Measurements from ENCODE around the gene ALOX5.

Gene ALOX5

DNA sequence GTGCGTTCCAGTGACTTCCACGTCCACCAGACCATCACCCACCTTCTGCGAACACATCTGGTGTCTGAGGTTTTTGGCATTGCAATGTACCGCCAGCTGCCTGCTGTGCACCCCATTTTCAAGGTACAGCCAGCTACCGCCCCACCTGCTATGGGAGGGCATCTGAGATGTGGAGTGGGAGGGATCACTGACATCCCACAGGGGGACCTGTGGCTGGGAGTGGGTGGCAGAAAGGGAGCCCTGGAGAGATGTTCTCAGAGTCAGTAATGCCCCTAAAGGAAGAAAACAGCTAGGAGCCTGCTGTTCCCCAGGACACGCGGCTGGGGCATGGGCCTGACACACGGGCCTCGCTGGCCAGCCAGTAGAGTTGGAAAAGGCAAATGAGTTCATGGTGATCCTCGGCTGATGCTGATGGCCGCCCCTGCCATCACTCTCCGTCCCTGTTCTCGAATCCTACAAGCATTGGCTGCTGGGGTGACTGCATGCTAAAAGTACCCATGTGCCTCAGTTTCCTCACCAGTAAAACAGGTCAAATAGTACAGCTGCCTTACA is 66.6 kb downstream of the ALOX5 start:
- DNase-seq (ENCODE audit: low read depth, low spot score), result no peak
- H3K27ac ChIP-seq, result no peak overlapping the region

DNA sequence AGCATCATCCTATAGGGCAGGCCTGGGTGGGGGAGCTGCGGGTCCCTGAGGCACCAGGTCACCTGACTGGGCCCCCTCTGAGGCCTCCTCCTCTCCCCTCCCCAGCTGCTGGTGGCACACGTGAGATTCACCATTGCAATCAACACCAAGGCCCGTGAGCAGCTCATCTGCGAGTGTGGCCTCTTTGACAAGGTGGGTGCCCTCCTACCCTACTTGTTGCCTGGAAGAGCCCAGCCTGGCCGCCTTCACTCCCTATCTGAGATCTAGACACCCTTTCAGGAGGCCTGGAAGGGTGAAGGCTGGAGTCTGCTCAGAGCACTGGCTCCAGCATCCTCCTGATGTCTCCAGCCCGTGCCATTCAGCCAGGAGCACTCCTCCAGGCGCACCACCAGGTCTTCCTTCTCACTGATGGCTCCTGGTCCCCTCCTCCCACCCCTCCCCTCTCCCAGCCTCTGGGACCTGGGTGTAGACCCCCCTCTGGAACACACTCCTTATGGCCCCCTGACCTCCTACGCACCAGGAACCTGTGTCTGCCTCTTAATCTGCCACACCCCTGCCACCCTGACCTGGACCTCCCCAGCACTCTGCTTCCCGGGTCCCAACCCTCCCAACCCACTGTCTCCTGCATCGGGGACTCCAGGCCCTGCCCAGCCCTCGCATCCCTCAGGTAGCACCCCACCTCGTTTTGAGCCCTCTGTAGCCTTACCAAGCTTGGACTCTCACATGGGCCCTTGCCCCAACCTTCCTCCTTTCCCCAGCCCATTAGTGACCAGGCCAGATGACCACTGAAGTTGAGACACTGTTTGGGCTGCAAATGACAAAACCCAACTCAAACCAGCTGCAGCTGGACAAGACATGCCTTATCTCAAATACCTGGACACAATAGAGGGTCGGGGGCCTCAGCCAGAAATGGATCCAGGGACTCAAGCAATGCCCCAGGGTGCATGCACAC is 67.5 kb downstream of the ALOX5 start:
- no peak for DNase-seq (ENCODE audit: low read depth, low spot score)
- no peak overlapping the region for H3K27ac ChIP-seq

DNA sequence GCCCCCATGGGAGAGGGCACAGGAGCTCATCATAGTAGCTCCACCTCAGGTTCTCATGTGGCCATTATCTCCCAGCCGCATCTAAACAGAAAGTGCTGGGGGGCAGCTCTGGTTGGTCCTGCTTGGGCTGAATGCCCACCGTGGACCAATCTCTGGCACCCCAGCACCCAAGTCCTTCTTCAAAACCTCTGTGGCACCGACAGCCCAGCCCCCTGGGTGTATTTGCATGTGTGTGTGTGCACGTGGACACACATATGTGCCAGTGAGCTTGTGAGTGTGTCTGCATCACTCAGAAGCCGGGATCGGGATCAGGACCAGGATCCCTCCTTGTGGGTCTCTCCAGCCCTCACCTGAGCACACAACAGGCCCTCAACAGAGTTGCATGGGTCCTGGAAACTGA is 68.2 kb downstream of the ALOX5 start:
- DNase-seq (ENCODE audit: low read depth, low spot score), result no peak

DNA sequence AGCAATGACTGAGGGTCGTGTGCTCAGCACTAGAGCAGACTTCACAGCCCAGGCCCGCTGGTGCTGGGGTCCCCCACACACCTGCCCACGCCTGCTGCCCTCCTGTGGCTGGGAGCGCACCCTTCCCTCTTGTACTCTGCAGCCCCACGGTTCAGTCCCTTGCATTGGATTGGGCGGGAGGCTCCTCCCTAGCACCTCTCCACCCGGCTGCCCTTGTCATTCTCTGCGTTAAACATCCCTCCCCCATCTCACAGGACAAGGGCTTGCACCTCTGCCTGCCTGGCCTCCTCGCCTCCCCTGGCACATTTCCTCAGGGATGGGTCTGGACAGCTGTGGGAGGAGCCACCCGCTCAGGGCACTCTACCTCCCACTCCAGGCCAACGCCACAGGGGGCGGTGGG is 68.6 kb downstream of the ALOX5 start:
- no peak overlapping the region for H3K27ac ChIP-seq
- DNase-seq (ENCODE audit: low read depth, low spot score), result no peak

More for the DNA sequence above, 68.2 kb downstream of the ALOX5 start:
- H3K27ac ChIP-seq, result no peak overlapping the region

DNA sequence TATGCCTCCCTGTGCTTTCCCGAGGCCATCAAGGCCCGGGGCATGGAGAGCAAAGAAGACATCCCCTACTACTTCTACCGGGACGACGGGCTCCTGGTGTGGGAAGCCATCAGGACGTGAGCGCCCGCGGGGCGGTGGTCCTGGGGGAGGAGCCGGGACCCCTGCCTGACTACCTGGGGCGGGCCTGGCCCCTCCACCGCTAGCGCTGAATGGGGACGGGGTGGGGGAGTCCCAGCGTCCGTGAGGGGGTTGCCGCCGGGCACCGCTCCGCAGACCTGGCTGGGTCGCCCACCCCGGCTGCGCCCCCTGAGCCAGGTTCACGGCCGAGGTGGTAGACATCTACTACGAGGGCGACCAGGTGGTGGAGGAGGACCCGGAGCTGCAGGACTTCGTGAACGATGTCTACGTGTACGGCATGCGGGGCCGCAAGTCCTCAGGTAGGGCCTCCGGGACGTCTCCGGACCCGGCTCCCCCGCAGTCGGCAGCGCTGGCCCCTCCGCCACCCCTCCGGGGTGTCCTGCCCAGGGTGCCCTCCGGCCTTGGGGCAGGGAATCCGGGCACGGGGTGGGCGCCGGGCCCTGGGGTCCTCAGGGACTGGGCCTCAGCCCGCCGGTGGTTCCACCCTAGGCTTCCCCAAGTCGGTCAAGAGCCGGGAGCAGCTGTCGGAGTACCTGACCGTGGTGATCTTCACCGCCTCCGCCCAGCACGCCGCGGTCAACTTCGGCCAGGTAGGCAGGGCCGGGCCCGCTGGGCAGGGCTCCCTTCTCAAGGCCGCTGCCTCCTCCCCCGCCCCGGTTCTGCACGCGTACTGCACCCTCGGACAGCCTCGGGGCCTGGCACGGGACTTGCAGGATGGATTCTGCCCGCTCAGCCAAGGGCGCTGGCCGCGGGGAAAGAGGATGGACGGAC is 69.3 kb downstream of the ALOX5 start:
- no peak overlapping the region for H3K27ac ChIP-seq
- DNase-seq (ENCODE audit: low read depth, low spot score), result no peak

DNA sequence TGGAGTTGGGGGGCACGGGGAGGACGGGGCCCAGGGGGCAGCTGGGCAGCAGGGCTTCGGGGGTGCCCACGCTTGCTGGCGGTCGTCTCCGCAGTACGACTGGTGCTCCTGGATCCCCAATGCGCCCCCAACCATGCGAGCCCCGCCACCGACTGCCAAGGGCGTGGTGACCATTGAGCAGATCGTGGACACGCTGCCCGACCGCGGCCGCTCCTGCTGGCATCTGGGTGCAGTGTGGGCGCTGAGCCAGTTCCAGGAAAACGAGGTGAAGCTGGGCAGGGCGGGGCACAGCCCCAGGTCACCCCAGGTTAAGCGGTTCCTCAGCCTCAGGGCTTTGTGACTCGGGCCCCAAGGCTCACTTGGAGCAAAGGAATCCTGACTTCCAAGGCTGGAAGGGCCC is 70.0 kb downstream of the ALOX5 start:
- no peak for DNase-seq (ENCODE audit: low read depth, low spot score)
- no peak overlapping the region for H3K27ac ChIP-seq

DNA sequence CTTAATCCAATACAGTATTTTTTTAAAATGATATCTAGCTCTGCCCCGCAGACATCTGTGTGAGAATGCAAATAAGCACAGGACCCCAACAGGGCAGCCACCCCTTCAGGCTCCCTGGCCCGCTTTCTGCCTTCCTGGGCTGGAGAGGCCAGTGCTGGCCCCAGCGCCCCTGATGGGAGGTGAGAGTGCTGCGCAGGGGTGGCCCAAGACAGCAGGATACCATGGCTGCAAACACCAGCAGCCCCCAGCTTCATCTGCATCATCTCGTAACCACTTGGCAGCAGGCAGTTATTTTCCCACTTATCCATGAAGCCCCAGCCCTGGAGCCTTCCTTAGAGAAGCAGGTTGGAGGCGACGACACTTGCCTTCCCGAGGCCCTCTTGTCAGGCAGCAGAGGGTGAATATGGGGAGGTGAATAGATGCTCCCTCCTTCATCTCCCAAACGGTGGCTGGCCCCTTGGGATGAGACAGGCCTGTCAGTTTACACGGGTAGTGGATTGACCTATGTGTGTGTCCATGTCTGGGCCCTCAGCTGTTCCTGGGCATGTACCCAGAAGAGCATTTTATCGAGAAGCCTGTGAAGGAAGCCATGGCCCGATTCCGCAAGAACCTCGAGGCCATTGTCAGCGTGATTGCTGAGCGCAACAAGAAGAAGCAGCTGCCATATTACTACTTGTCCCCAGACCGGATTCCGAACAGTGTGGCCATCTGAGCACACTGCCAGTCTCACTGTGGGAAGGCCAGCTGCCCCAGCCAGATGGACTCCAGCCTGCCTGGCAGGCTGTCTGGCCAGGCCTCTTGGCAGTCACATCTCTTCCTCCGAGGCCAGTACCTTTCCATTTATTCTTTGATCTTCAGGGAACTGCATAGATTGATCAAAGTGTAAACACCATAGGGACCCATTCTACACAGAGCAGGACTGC is 71.2 kb downstream of the ALOX5 start:
- H3K27ac ChIP-seq, result no peak overlapping the region
- DNase-seq (ENCODE audit: low read depth, low spot score), result no peak

DNA sequence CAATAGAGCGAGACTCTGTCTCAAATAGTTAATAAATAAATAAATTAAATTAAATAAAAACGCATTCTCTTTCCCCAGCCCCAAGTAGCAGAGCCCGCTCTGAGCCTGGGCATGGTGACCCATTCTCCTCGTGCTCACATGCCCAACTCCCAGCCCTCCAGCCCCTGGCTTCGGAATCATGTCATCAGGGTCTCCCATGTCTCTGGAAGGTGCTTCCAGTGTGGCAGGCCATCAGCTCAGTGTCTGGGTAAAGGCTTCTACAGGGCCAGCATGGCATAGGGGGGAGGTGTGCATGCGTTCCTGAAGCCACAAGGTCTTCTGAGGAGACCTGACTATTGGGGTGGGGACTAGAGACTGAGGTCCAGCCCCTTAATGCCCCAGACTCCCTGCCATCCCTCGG is 72.8 kb downstream of the ALOX5 start:
- no peak overlapping the region for H3K27ac ChIP-seq
- DNase-seq (ENCODE audit: low read depth, low spot score), result no peak

DNA sequence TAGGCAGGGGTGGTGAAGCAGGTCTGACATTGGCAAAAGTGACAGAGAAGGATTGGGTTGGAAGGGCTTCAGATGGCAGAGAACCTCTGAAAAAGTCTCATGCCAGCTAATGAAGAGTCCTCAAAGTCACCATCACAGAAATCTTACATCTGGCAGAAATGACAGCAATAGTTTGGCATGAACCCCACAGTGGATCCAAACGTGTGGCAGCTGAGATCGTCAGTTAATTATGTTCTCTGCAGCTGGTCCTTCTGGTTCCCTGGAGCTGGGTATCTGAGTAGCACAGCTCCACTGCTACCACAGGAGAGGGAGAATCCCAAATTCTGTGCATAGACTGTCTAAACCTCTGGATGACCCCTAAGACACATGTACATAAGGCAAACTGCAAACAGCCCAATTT is 73.4 kb downstream of the ALOX5 start:
- H3K27ac ChIP-seq, result no peak overlapping the region
- DNase-seq (ENCODE audit: low read depth, low spot score), result no peak

DNA sequence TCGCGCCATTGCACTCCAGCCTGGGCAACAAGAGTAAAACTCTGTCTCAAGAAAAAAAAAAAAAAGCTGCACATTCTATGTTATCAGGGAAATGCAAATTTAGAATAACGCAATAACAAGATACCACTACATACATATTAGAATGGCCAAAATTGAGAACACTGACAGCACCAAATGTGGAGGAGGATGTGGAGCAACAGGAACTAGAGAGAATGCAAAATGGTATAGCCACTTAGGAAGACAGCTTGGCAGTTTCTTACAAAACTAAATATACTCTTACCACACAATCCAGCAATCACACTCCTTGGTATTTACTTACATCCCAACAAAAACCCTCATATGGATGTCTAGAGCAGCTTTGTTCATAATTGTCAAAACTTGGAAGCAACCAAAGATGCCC is 76.8 kb downstream of the ALOX5 start:
- no peak for DNase-seq (ENCODE audit: low read depth, low spot score)
- no peak overlapping the region for H3K27ac ChIP-seq

DNA sequence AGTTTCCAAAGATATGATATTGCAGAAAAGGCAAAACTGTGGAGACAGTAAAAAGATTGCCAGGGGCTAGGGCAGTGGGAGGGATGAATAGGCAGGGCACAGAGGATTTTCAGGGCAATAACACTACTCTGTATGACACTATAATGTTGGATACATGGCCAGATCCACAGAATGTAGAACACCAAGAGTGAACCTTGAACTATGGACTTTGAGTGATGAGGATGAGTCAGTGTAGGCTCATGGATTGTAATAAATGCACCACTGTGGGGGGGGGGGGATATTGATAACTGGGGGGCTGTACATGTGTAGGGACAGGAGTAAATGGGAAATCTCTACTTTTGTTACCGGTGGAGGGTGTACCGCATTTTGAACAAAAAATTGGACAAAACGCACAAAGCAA is 77.4 kb downstream of the ALOX5 start:
- no peak overlapping the region for H3K27ac ChIP-seq
- DNase-seq (ENCODE audit: low read depth, low spot score), result no peak

DNA sequence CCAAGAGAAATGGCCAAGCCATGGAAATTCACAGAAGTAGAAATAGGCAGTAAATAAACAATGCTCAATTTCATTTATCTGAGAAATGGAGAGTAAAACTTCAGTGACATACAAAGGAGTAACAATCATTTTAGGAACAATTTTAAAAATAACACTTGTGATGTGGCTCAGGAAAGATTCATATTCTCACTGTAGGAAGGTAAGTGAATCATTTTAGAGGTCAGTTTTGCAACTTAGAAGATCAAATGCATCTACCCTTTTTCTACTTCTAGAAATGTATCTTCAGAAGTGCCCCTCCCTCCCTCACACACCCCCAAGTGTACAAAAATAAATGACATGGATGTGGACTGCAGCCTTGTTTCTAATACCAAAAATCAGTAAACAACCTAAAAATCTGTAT is 78.3 kb downstream of the ALOX5 start:
- H3K27ac ChIP-seq, result no peak overlapping the region
- no peak for DNase-seq (ENCODE audit: low read depth, low spot score)

DNA sequence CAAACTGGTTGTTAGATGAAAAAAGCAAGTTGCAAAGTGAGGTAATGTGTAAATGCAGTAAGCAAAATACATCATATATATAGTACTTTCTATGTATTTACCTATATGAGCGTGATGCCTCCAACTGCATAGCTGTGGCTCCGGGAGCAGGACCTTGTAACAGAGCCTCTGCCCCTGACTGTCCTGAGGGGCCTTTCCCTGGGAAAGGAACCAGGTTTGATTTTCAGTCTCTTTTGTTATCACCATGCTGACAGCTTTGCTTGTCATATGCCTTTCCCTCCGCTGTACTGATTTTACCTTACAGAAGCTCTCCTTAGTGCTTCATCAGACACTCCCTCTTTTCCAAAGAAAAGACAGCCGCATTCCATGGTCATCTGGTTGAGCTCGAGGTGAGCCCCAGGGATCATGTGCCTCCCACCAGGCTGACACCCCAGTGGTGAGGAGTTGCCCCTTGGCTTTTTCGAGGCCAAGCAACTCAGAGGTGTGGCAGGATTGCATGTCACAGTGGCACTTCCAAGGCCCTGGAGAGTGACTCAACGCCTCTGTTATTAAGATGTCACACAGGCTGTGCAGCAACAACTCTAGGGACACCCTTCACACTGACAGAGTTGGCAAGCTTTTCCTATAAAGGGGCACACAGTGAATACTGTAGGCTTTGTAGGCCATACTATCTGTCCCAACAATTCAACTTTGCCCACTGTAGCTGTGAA is 78.9 kb downstream of the ALOX5 start:
- no peak for DNase-seq (ENCODE audit: low read depth, low spot score)
- H3K27ac ChIP-seq, result no peak overlapping the region

DNA sequence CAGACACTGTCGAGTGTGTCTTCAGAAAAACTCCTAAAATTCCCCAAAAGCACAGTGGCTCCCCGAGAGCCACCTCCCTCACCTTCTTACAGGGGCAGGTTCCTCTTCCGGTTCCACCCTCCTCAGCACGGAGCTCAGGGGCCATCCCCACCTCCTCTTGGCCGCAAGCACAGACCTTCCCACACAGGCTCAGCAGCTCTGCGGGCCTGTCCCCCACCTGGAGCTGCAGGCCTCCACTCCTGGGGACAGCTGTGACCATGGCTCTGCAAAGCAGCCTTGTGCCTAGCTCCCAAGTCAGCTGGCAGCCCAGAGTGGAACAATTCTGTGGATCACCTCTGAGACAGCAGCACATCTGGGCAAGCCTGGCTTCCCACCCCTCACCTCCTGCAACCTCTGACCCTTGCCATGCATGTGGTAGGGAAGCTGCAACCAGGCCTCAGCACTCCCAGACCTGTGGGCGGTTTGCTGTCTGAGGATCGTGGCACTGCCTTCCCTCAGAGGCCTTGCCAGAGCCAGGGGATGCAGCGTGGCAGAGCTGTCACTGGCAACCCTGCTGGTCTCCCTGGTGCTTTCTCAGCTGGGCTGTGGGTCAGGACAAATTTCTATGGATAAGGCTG is 79.7 kb downstream of the ALOX5 start:
- no peak overlapping the region for H3K27ac ChIP-seq
- no peak for DNase-seq (ENCODE audit: low read depth, low spot score)

DNA sequence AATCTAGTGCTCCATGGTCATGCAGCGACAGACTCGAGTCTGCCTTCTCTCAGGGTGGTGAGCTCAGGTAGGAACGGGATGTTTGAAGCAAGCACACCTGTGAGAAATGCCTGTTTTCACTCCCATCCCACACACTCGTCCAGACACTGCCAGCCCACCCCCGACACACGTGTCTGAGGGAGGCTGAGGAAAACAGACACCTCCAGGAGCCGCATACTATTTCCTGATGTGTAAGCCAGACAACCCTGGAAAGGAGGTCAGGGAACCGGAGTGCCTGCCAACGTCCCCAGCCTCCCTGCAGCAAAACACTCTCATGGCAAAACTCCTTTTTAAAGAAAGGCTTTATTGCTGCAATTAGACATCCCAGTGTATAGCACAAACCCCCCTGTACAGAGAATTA is 80.2 kb downstream of the ALOX5 start:
- no peak for DNase-seq (ENCODE audit: low read depth, low spot score)
- no peak overlapping the region for H3K27ac ChIP-seq

DNA sequence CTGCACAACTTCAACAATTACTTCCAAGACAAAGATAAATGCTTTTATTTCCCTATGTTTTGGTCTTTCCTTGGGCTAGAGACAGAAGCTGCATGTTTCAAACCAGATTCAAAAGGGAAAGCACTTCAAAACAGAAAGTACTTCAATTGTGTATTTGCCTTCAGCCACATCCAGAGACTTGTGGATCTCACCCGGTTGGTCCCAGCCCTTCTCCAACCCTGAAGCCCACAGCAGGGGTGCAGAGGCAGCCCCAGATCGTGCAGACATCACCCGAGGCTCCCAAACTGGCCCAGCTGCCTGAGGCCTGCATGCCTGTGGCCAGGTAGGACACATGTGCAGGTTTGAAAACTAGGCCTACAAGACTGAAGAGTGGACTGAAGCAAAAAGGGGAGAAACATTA is 80.8 kb downstream of the ALOX5 start:
- no peak for DNase-seq (ENCODE audit: low read depth, low spot score)
- H3K27ac ChIP-seq, result no peak overlapping the region

DNA sequence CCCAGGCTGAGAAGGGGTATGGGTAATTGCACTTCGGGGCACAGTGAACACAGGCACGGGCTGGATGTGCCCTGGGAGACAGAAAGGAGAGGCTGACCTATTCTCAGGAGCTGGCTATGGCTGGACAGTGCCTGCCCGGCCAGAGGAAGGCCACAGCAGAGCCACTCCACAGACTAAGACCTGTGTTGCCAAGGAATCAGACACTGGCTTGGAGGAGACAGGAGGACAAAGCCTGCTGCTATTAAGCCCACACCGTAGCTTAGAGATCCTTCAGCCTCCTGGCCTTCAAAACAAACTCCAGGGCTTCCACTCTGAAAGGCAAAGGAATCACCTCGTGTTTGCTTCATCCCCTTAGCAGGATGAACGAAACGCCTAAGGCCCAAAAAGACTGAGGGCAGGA is 82.2 kb downstream of the ALOX5 start:
- H3K27ac ChIP-seq, result no peak overlapping the region
- DNase-seq (ENCODE audit: low read depth, low spot score), result no peak

DNA sequence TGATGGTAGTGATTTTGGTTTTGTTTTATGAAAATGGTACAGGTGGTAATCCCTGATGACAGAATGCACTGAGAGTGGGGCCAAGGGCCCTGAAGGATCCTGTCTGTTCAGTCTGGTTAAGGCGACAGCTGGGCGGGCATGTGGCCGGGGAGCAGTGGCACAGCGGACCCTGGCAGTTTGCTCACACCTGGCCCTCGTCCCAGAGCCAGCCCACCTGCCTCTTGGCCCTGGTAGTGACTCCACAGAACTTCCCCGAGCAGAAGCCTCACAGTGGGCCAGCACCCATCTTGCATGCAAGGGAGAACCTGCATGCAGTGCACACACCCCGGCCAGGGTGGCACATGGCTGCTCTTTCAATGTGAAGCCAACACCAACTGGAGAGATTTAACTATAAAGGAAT is 82.8 kb downstream of the ALOX5 start:
- no peak overlapping the region for H3K27ac ChIP-seq
- no peak for DNase-seq (ENCODE audit: low read depth, low spot score)

DNA sequence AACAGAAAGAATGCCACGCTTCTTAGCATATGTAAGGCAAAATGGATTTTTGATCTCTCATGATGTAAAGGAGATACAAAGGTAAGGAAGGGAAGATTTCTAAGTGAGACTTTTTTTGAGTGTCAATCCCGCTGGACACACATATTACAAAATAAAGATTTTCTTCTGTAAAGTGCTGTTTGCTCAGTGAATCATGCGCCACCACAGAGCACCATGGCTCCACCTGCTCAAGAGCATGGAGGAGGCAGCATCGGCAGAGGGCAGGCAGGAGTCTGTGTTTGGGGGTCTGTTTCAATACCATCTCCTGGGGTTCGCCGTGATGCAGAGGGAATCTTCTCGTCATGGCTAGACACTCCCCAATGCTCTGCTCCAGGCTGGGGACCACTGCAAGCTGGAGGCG is 83.5 kb downstream of the ALOX5 start:
- DNase-seq (ENCODE audit: low read depth, low spot score), result no peak
- H3K27ac ChIP-seq, result no peak overlapping the region
